ENCODE results near the gene SRSF2. TPM values are rescaled to one million over a fixed set of nuclear protein-coding genes. Genes with fewer than 3 reads are reported as not detected.

The SRSF2 gene
- total RNA-seq, 4 donors from 2014 or later: 208 to 463 (median 244) TPM

DNA sequence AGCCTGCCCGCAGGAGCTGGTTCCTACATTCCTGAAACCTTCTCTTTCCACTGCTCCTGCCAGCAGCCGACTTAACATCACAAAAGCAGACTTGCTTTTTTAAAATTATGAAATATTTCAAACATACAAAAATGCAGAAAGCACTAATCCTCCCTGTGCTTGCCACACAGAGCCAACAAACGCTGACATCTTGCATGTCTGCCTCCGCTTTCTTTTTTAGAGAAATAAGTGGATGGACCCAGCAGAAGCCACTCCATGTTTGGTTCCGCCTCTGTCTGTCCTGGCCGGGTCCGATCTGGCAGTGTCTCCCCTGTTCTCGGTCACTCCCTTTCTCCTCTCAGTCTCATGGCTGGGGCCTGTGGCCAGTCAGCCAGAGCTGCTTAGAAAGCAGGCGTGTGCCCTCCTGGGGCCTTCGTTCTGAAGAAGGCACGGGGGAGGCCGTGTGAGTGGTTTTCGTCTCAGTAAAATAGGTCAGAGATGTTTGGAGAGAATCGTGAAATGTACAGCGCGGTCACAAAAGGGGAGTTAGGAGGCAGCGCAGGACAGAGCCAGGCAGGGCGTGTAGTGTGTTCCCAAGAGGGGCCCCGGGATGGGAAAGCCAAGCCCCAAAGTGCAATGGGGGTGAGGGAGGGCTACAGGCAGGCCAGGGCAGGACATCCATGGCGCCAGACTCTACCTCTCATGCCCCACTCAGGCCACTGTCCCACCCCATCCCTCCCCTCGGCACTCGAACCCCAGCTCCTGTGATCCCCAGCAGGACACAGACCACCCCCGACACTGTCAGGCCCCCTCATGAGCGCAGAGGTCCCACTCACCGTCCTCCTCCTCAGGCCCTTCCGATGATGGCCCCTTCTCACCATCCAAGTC is 49.6 kb downstream of the SRSF2 start:
- TF ChIP-seq, protein P1, sequence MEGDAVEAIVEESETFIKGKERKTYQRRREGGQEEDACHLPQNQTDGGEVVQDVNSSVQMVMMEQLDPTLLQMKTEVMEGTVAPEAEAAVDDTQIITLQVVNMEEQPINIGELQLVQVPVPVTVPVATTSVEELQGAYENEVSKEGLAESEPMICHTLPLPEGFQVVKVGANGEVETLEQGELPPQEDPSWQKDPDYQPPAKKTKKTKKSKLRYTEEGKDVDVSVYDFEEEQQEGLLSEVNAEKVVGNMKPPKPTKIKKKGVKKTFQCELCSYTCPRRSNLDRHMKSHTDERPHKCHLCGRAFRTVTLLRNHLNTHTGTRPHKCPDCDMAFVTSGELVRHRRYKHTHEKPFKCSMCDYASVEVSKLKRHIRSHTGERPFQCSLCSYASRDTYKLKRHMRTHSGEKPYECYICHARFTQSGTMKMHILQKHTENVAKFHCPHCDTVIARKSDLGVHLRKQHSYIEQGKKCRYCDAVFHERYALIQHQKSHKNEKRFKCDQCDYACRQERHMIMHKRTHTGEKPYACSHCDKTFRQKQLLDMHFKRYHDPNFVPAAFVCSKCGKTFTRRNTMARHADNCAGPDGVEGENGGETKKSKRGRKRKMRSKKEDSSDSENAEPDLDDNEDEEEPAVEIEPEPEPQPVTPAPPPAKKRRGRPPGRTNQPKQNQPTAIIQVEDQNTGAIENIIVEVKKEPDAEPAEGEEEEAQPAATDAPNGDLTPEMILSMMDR (IDR thresholded peaks at IDR 0.05): no peak
- no peak for DNase-seq (ENCODE audit: low spot score)
- ATAC-seq (ENCODE audit: low FRiP score): peak; percentile 50

- no peak for ATAC-seq (ENCODE audit: low FRiP score)
- no peak for DNase-seq (ENCODE audit: low spot score)
- TF ChIP-seq, protein P1 (IDR thresholded peaks at IDR 0.05): no peak
These were observed 50.4 kb downstream of the SRSF2 start for GRCh38 chr17:76686538-76687297.

GRCh38 chr17:76685846-76686245 is 51.3 kb downstream of the SRSF2 start:
- ATAC-seq (ENCODE audit: low FRiP score) (no peak), DNase-seq (ENCODE audit: low spot score) (no peak)
- TF ChIP-seq, protein P1 (IDR thresholded peaks at IDR 0.05): no peak

GRCh38 chr17:76685366-76685765 is 51.8 kb downstream of the SRSF2 start:
- ATAC-seq (ENCODE audit: low FRiP score) (no peak), DNase-seq (ENCODE audit: low spot score) (no peak)
- TF ChIP-seq, protein P1 (IDR thresholded peaks at IDR 0.05): no peak

DNA sequence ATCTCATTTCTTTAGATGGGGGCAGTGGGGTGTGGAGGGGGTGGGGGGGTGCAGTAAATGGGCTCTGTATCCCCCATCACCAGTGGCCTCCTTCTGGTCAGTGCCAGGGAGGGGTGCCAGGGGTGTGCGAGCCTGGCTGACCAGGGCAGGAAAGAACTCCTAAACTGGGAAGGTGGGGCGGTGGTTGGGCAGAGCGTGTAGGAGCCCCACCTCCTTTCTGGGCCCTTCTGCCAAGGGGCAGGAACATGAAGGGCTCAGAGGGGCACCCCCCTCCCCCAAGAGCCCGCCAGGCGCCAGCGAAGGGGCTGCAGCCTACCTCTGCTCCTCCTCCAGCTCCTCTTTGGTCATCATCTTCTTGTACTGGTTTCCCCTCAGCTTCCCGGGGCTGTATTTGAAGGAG is 52.4 kb downstream of the SRSF2 start:
- TF ChIP-seq, protein P1 (IDR thresholded peaks at IDR 0.05): no peak
- no peak for ATAC-seq (ENCODE audit: low FRiP score)
- no peak for DNase-seq (ENCODE audit: low spot score)

Small RNAs within 50 kb of the gene (small RNA-seq; reads per million reads assigned to genes)
- gene AC005837.3 (not detected), gene RF02271 (not detected), gene RNU6-97P (not detected), gene RNY4P36 (not detected)

Other genes with a start within 250 kb of the SRSF2 start
- 10 to 100 TPM; 29.9 to 77.9 (median 56.7) TPM for gene RHBDF2, start 235.9 kb downstream of the SRSF2 start, total RNA-seq
- 10 to 100 TPM; 18.9 to 46.2 (median 35.2) TPM for gene CYGB, start 199.6 kb downstream of the SRSF2 start, total RNA-seq
- 10 to 100 TPM in 1 of 4 donors, 1 to 10 TPM in 3; 2.3 to 20.0 (median 3.5) TPM for gene PRCD, start 197.3 kb downstream of the SRSF2 start, total RNA-seq
- gene ST6GALNAC2, start 151.5 kb downstream of the SRSF2 start, total RNA-seq: 10 to 100 TPM in 2 of 4 donors, 1 to 10 TPM in 2; 4.2 to 12.1 (median 9.7) TPM
- 1 to 10 TPM in 3 of 4 donors, under 1 TPM in 1; 0.46 to 4.6 (median 1.9) TPM for gene ST6GALNAC1, start 93.6 kb downstream of the SRSF2 start, total RNA-seq
- gene MXRA7, start 26.4 kb downstream of the SRSF2 start, total RNA-seq: 100 to 1,000 TPM; 150 to 231 (median 194) TPM
- gene JMJD6, start 10.7 kb downstream of the SRSF2 start, total RNA-seq: 10 to 100 TPM; 17.7 to 40.4 (median 30.4) TPM
- gene METTL23, start 10.5 kb downstream of the SRSF2 start, total RNA-seq: 10 to 100 TPM; 13.6 to 30.2 (median 26.9) TPM
- 10 to 100 TPM; 17.9 to 38.9 (median 26.3) TPM for gene MFSD11, start 788 bp upstream of the SRSF2 start, total RNA-seq
- gene MGAT5B, start 131.1 kb upstream of the SRSF2 start, total RNA-seq: under 1 TPM in 2 of 4 donors, not detected in 2; 0.12 to 0.63 TPM